Heart right ventricle (tissue), 16 donors: ENCODE measurements around the gene USP12. TPM values are rescaled to one million over a fixed set of nuclear protein-coding genes. Genes with fewer than 3 reads are reported as not detected.
A peak's percentile ranks its signal among the peaks of the same experiment; 100 is the strongest.

Source experiments
- ATAC-seq, 8 donors: fragments of 200-7000 bp; cut with Tn5 transposase; one replicate each; pipeline ENCODE4 v1.9.1; 2020; ENCODE audit warnings: mild to moderate bottlenecking in 8 of 8, moderate library complexity in 8 of 8, moderate number of reproducible peaks in 1 of 8
- DNase-seq, 2 donors: peaks; one replicate each; pipeline ENCODE4 v3.0.0-alpha.2; 2020
- H3K27ac ChIP-seq, 10 donors: fragments of 200-600 bp; sonication (generic) in 2 of 10; one replicate each; pipeline versions ENCODE4 v1.5.0 to v1.8.0; 2020 to 2022; ENCODE audit warnings: mild to moderate bottlenecking in 3 of 10
- H3K27me3 ChIP-seq, 7 donors: fragments of 200-600 bp; one replicate each; pipeline ENCODE4 v1.8.0; 2021 to 2022; ENCODE audit warnings: mild to moderate bottlenecking in 2 of 7
- H3K36me3 ChIP-seq, 9 donors: fragments of 200-600 bp; sonication (generic) in 1 of 9; one replicate each; pipeline versions ENCODE4 v1.5.0 to v1.8.0; 2020 to 2022; ENCODE audit warnings: mild to moderate bottlenecking in 2 of 9
- H3K4me1 ChIP-seq, 9 donors: fragments of 200-600 bp; sonication (generic) in 1 of 9; one replicate each; pipeline versions ENCODE4 v1.5.0 to v1.8.0; 2020 to 2022; ENCODE audit warnings: mild to moderate bottlenecking in 4 of 9
- H3K4me3 ChIP-seq, 10 donors: fragments of 200-600 bp; sonication (generic) in 2 of 10; one replicate each; pipeline versions ENCODE4 v1.5.0 to v1.8.0; 2020 to 2022; ENCODE audit warnings: mild to moderate bottlenecking in 7 of 10, moderate library complexity in 2 of 10
- H3K9me3 ChIP-seq, 11 donors: fragments of 200-600 bp in 10 of 11; sonication (generic) in 2 of 11; one replicate each; pipeline versions ENCODE4 v1.5.0 to v1.8.0; 2013 to 2022; ENCODE audit warnings: mild to moderate bottlenecking in 2 of 11, control low read depth in 1 of 11, moderate library complexity in 1 of 11
- WGBS, 2 donors: extraction: QIAGEN DNeasy Blood & Tissue Kit; methylation state at CpG; one replicate each; pipeline ENCODE4 v1.1.7; 2013; ENCODE audit warnings: inconsistent platforms in 1 of 2; 5-methylcytosine and 5-hydroxymethylcytosine counted together
- intact Hi-C, 10 donors: fragments of 100-400 bp; cut with DNase I; formaldehyde crosslinking; loops; one replicate each; pipeline versions ENCODE4 v1.11.1 to v1.14.2; 2022
- polyA plus RNA-seq, 2 donors: library from polyadenylated mRNA; stranded (reverse); fragments of 200-250 nt; gene quantifications; one replicate each; pipeline ENCODE4 v1.2.3, GENCODE V29; 2013
- total RNA-seq, 10 donors: library from RNA; stranded (reverse); fragmentation: NEBNext Ultra II Directional in 3 of 10; extraction: Animal tissue kit (Norgen Biotek cat#: 25700) in 3 of 10; gene quantifications; one replicate each; pipeline versions ENCODE4 v1.2.1 to v1.2.4, GENCODE V29; 2021 to 2023
- TF ChIP-seq, protein P1 (sequence below), 9 donors: fragments of 200-600 bp; sonication (generic) in 2 of 9; IDR thresholded peaks; one replicate each; pipeline versions ENCODE4 v1.5.0 to v1.8.0; 2021 to 2022; ENCODE audit warnings: antibody characterized with exemption in 9 of 9, mild to moderate bottlenecking in 5 of 9, moderate library complexity in 1 of 9
- donor health status: Arrhythmogenic right ventricular cardiomyopathy.
- donor health status: ischemic (EF 13 %, LVEDD 7.1; RV severe dilation, severe dysfunction).
- donor health status: healthy with polysubstance abuse.
- donor health status: DM: no; HTN: yes; CAD: no.
- donor health status: DM: no; HTN: no; CAD: no.
- donor health status: ischemic (EF 25% LVEDD 6.9; RV normal size, moderate dysfunction).
- donor health status: ischemic (EF 25% LVEDD 5.7; RV mildly dilated, moderate dysfunction).
- donor health status: healthy.
- donor health status: DM: yes; HTN: yes; CAD: no.
- donor health status: Ischemic cardiomyopathy.
- donor health status: ischemic (EF 35%, LVEDD 5.7; RV mildly dilated, moderate dysfunction).
- donor health status: nonischemic (EF 11% LVEDD 7.7; RV severe dilation, severe dysfunction).
- donor health status: DM: yes; HTN: yes; CAD: no.
- donor health status: PGD.
- donor health status: ischemic (EF 29% LVEDD 5.4; RV normal size, mild dysfunction).
- donor health status: nonischemic (EF 23%, LVEDD 6.1; RV moderate dilation, normal function).

USP12 gene
- total and polyA plus RNA-seq, 12 donors: 4.3 to 22.9 (median 19.0) TPM

DNA sequence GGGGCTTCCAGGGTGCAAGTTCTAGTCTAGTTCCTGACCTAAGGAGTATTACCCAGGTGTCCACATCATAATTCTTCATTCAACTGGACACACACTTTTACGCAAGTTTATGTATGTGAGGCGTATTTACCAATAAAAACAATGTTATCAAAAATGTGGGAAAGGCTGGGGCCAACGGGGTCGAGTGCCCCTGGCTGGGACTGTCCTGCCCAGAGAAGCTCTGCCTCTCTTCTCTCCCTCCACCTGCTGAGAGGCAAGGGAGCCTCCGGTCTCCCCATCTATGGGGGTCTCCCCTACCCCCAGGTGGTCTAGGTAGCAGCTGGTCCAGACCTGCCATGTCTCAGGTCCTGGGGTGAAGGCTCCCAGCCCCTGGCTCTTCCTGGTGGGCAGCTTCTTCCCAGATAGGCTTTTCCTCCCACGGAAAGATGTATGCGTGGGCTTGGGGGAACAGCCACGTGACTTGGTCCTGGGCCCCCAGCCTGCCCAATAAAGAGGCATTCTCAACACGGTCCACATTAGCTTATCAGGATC, 132.4 kb downstream of the USP12 start:
- Histone ChIP-seq H3K4me1 (peaks cover 0 to 30% (median 15%) of the 10 kb centered on the region in 9 donors), H3K27ac (no peak overlapping the region), H3K27me3 (peaks cover 0 to 4% (median 0%) of the 10 kb centered on the region in 7 donors), H3K9me3 (no peaks in the 10 kb centered on the region), H3K36me3 (no peaks in the 10 kb centered on the region), H3K4me3 (no peak overlapping the region)
- intact Hi-C loops: no loop called here
- ATAC-seq (no peak), DNase-seq (no peak)
- TF ChIP-seq, protein P1, sequence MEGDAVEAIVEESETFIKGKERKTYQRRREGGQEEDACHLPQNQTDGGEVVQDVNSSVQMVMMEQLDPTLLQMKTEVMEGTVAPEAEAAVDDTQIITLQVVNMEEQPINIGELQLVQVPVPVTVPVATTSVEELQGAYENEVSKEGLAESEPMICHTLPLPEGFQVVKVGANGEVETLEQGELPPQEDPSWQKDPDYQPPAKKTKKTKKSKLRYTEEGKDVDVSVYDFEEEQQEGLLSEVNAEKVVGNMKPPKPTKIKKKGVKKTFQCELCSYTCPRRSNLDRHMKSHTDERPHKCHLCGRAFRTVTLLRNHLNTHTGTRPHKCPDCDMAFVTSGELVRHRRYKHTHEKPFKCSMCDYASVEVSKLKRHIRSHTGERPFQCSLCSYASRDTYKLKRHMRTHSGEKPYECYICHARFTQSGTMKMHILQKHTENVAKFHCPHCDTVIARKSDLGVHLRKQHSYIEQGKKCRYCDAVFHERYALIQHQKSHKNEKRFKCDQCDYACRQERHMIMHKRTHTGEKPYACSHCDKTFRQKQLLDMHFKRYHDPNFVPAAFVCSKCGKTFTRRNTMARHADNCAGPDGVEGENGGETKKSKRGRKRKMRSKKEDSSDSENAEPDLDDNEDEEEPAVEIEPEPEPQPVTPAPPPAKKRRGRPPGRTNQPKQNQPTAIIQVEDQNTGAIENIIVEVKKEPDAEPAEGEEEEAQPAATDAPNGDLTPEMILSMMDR (IDR thresholded peaks at IDR 0.05): no peak
- WGBS, 2 donors: 84 to 86% methylated on average over 9 of the region's 9 CpGs

DNA sequence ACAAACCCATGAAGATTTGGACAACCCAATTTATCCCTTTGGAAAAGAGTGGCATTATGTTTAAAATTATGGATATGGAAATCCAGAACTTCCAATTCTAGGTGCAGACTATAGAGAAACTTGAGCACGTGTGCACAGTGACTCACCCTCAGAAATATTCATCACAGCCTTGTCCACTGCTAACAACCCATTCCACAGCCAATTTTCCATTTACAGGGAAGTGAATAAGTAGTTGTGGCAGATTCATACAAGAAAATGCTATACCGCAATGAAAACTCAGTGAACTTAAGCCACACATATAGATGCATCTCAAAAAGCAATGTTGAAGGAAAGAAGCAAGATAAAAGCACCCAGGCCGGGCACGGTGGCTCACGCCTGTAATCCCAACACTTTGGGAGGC, 133.3 kb downstream of the USP12 start:
- Histone ChIP-seq H3K36me3 (no peaks in the 10 kb centered on the region), H3K9me3 (no peaks in the 10 kb centered on the region), H3K4me1 (peaks cover 0 to 29% (median 15%) of the 10 kb centered on the region in 9 donors), H3K27ac (no peak overlapping the region), H3K4me3 (no peak overlapping the region), H3K27me3 (peaks cover 0 to 8% (median 0%) of the 10 kb centered on the region in 7 donors)
- no peak for DNase-seq
- intact Hi-C loops: no loop called here
- WGBS, 2 donors: 90 to 95% methylated on average over 5 of the region's 5 CpGs
- TF ChIP-seq, protein P1 (IDR thresholded peaks at IDR 0.05): no peak
- ATAC-seq: no peak

DNA sequence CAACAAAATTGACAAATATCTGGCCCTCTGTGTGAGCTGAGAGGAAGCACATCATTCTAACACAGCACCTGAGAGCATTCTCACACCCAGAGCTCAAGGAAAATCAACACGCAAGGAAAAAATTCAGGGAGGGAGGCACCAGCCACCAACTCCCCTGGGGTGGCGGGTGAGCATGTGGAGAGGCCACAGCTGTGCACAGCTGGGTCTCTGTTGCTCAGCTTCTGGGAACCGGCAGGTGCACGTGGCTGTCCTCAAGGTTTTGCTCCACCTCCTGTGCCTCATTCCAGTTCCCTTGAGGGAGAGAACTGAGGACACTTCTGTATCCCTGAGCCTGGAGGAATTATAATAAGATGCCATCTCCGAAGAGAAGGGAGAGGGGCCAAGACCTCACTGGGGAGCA, 134.0 kb downstream of the USP12 start:
- TF ChIP-seq, protein P1 (IDR thresholded peaks at IDR 0.05): no peak
- H3K27me3 ChIP-seq: peaks cover 0 to 8% (median 0%) of the 10 kb centered on the region in 7 donors
- no peak overlapping the region for H3K4me3 ChIP-seq
- H3K36me3 ChIP-seq: no peaks in the 10 kb centered on the region
- H3K9me3 ChIP-seq: no peaks in the 10 kb centered on the region
- no peak overlapping the region for H3K27ac ChIP-seq
- H3K4me1 ChIP-seq: peaks cover 0 to 25% (median 12%) of the 10 kb centered on the region in 9 donors
- intact Hi-C loops: no loop called here
- 70 to 71% methylated on average over 5 of the region's 5 CpGs for WGBS, 2 donors
- ATAC-seq (peak in 4 of 8 donors; percentile 33 to 56 (median 40)), DNase-seq (no peak)

DNA sequence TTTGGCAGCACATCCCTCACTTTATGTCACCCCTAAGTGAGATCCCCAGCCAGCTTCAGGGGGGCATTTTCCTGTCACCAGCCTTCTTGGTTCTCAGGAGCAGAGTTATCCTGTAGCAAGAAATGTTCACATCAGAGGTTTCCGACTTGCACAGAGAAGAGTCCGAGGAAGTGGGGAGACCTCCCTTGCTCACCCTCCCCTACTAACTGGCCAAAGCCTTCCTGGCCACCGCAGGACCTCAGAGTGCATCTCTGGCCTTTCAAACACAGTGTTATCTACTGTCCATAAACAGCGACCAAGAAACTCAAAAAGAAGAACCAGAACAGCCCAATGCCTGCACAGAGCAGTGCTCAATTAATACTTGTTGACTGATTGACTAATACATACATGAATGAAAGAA, 134.4 kb downstream of the USP12 start:
- intact Hi-C loops: no loop called here
- WGBS, 2 donors: 68 to 74% methylated on average over 4 of the region's 4 CpGs
- Histone ChIP-seq H3K27ac (no peak overlapping the region), H3K27me3 (peaks cover 0 to 8% (median 0%) of the 10 kb centered on the region in 7 donors), H3K4me1 (peaks cover 0 to 25% (median 12%) of the 10 kb centered on the region in 9 donors), H3K36me3 (no peaks in the 10 kb centered on the region), H3K9me3 (no peaks in the 10 kb centered on the region), H3K4me3 (no peak overlapping the region)
- ATAC-seq (no peak), DNase-seq (no peak)
- TF ChIP-seq, protein P1 (IDR thresholded peaks at IDR 0.05): no peak
